Osteoblast (primary cell): ENCODE data around the gene HBG1. TPM values are rescaled to one million over a fixed set of nuclear protein-coding genes. Genes with fewer than 3 reads are reported as not detected.
A peak's percentile ranks its signal among the peaks of the same experiment; 100 is the strongest.
"Not testable (repeated sequence)": the region's sequence is repeated elsewhere in the genome, so short reads cannot be mapped to it uniquely, and the experiment has no call there.

ENCODE experiments used
- DNase-seq: peaks from one replicate; pipeline ENCODE4 v3.0.0; 2011; ENCODE audit warnings: low spot score, mixed read lengths; ENCODE audit not compliant: insufficient read length; ENCODE audit errors: missing footprints
- H2AFZ ChIP-seq: 2 replicates; pipeline ENCODE4 v1.6.0; 2011; ENCODE audit warnings: mild to moderate bottlenecking, low read length
- H3K27ac ChIP-seq: 2 replicates; pipeline ENCODE4 v1.5.1; 2011; ENCODE audit warnings: mild to moderate bottlenecking, low read depth, low read length, moderate library complexity
- H3K27me3 ChIP-seq: 2 replicates; pipeline ENCODE4 v1.6.0; 2012; ENCODE audit warnings: mild to moderate bottlenecking, control low read depth, inconsistent platforms, low read length, moderate library complexity; ENCODE audit not compliant: insufficient read depth
- H3K36me3 ChIP-seq: 2 replicates; pipeline ENCODE4 v1.5.1; 2011; ENCODE audit warnings: mild to moderate bottlenecking, low read length, control low read depth, moderate library complexity; ENCODE audit not compliant: insufficient read depth
- H3K4me1 ChIP-seq: 2 replicates; pipeline ENCODE4 v1.5.1; 2011; ENCODE audit warnings: mild to moderate bottlenecking, low read length, control low read depth, moderate library complexity; ENCODE audit not compliant: insufficient read depth
- H3K4me2 ChIP-seq: 2 replicates; pipeline ENCODE4 v1.6.0; 2011; ENCODE audit warnings: mild to moderate bottlenecking, low read length; ENCODE audit not compliant: insufficient read depth
- H3K4me3 ChIP-seq: fragments of 200-600 bp; sonication (generic); 3 replicates; pipeline ENCODE4 v1.5.1; 2012; ENCODE audit warnings: mild to moderate bottlenecking, low read length, inconsistent platforms; ENCODE audit not compliant: insufficient read depth
- H3K79me2 ChIP-seq: 2 replicates; pipeline ENCODE4 v1.6.0; 2012; ENCODE audit warnings: mild to moderate bottlenecking, low read length, control low read depth, inconsistent platforms; ENCODE audit not compliant: insufficient read depth
- H3K9me3 ChIP-seq: 2 replicates; pipeline ENCODE4 v1.5.1; 2011; ENCODE audit warnings: low read depth, low read length, control low read depth
- H4K20me1 ChIP-seq: 2 replicates; pipeline ENCODE4 v1.6.0; 2012; ENCODE audit warnings: mild to moderate bottlenecking, low read length, control low read depth; ENCODE audit not compliant: insufficient read depth
- CTCF ChIP-seq: IDR thresholded peaks from 2 replicates; pipeline ENCODE4 v1.5.1; 2011; ENCODE audit warnings: mild to moderate bottlenecking, low read depth, low read length, moderate library complexity; ENCODE audit errors: extremely low read depth
- total RNA-seq: library from RNA; depleted of rRNA; stranded (reverse); fragments of >200 nt; gene quantifications from 2 replicates; pipeline ENCODE4 v1.2.3, GENCODE V29; 2012

HBG1 gene
- not detected in 2 replicates for total RNA-seq

DNA sequence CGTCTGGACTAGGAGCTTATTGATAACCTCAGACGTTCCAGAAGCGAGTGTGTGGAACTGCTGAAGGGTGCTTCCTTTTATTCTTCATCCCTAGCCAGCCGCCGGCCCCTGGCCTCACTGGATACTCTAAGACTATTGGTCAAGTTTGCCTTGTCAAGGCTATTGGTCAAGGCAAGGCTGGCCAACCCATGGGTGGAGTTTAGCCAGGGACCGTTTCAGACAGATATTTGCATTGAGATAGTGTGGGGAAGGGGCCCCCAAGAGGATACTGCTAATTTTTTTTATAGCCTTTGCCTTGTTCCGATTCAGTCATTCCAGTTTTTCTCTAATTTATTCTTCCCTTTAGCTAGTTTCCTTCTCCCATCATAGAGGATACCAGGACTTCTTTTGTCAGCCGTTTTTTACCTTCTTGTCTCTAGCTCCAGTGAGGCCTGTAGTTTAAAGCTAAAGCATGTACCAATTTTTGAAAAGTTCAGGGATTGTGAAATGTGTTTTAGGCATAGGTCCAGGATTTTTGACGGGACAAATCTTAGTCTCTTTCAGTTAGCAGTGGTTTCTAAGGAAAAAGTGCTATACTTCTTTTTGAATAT is at the start of gene HBG1:
TSS of gene HBG1 (minus strand) at position 51 of the 590 bp plus-strand sequence. CDS start 53 bp downstream, outside the sequence.
- not testable (repeated sequence) for DNase-seq, H3K36me3 ChIP-seq, H4K20me1 ChIP-seq, H3K79me2 ChIP-seq, H3K4me3 ChIP-seq, H3K27me3 ChIP-seq, H3K9me3 ChIP-seq, H3K27ac ChIP-seq, H3K4me2 ChIP-seq, H3K4me1 ChIP-seq, H2AFZ ChIP-seq

- no peaks in the 10 kb centered on the region for H3K9me3 ChIP-seq
- H3K27me3 ChIP-seq, result no peaks in the 10 kb centered on the region
- peaks cover 11% of the 10 kb centered on the region for H3K4me1 ChIP-seq
- no peaks in the 10 kb centered on the region for H3K36me3 ChIP-seq
- TF ChIP-seq CTCF, result no peak
- no peak overlapping the region for H2AFZ ChIP-seq
- no peak overlapping the region for H3K4me2 ChIP-seq
- H3K27ac ChIP-seq, result no peak overlapping the region
- H3K79me2 ChIP-seq, result no peaks in the 10 kb centered on the region
- no peak for DNase-seq
- H4K20me1 ChIP-seq, result no peaks in the 10 kb centered on the region
- no peak overlapping the region for H3K4me3 ChIP-seq
Observed at GRCh38 chr11:5298451-5298850, 48.8 kb upstream of the HBG1 start.

DNA sequence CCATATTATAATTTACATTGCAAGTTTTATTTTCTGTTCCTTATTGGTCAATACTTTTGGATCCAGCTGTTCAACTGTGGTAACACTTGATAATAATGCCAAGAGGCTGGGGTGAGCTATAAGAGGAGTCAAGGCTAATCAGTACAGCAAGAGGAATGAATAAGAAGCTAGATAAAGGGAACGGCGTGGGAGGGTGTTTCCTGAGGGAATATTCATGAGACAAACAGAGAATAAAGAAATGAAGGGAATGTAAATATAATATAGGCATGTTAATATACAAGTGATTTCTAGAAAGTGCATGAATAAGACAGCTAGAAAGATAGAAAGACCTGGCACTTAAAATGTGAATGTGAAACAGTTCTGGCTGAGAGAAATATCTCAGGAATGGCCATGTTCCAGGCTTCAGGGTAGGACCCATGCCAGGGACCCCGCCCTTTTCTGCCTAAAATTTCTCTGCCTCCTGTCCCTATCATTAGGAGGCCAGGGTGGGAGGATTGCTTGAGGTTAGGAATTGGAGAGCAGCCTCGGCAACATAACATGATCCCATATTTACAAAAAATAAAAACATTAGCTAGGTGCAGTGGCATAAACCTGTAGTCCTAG is 48.2 kb upstream of the HBG1 start:
- Histone ChIP-seq H3K9me3 (no peaks in the 10 kb centered on the region), H2AFZ (no peak overlapping the region), H3K27ac (no peak overlapping the region), H3K4me3 (no peak overlapping the region), H3K27me3 (no peaks in the 10 kb centered on the region), H3K4me2 (no peak overlapping the region), H3K4me1 (peaks cover 14% of the 10 kb centered on the region), H4K20me1 (no peaks in the 10 kb centered on the region), H3K79me2 (no peaks in the 10 kb centered on the region), H3K36me3 (no peaks in the 10 kb centered on the region)
- no peak for TF ChIP-seq CTCF
- peak; percentile 74 for DNase-seq

GRCh38 chr11:5294342-5294995 is 44.8 kb upstream of the HBG1 start:
- H3K36me3 ChIP-seq, H3K79me2 ChIP-seq, H4K20me1 ChIP-seq, H3K4me2 ChIP-seq, H3K27me3 ChIP-seq, H3K4me3 ChIP-seq, H3K9me3 ChIP-seq, DNase-seq, H2AFZ ChIP-seq, H3K27ac ChIP-seq: not testable (repeated sequence)
- H3K4me1 ChIP-seq, result peaks cover 14% of the 10 kb centered on the region

DNA sequence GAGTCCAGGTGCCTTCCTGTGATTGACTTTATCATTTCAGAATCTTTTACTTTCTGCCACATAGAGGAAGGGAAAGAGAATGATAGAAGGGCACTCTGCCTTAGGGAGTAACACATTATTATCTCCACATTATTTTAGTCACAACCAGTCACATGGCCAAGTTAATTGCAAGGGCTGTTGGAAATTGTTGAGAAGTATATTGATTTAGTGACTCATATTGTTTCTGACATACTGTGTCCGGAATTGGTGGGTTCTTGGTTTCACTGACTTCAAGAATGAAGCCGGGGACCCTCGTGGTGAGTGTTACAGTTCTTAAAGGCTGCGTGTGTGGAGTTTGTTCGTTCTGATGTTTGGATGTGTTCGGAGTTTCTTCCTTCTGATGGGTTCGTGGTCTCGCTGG is 43.4 kb upstream of the HBG1 start:
- Histone ChIP-seq H3K27ac (no peak overlapping the region), H3K79me2 (no peaks in the 10 kb centered on the region), H3K4me1 (peaks cover 19% of the 10 kb centered on the region), H3K4me2 (no peak overlapping the region), H3K27me3 (no peaks in the 10 kb centered on the region), H3K4me3 (no peak overlapping the region), H4K20me1 (no peaks in the 10 kb centered on the region), H3K9me3 (no peaks in the 10 kb centered on the region), H3K36me3 (no peaks in the 10 kb centered on the region), H2AFZ (peak overlapping the region; percentile 52)
- DNase-seq, result no peak
- no peak for TF ChIP-seq CTCF
